ENCODE results near the gene OR1I1.

GRCh38 chr19:15141143-15141542, 59.1 kb downstream of the OR1I1 start:
- TF ChIP-seq EP300 (IDR thresholded peaks at IDR 0.05) (no peak), CTCF (IDR thresholded peaks at IDR 0.05) (no peak)

All from stomach (tissue), 4 donors.